HG02870 (cell line): ENCODE results near the gene SQOR.

ENCODE experiments used
- ATAC-seq: cut with Tn5 transposase; IDR thresholded peaks from one replicate; pipeline ENCODE4 v1.9.1; 2021; ENCODE audit warnings: mild to moderate bottlenecking, moderate library complexity; ENCODE audit not compliant: unreplicated experiment

Gene SQOR

DNA sequence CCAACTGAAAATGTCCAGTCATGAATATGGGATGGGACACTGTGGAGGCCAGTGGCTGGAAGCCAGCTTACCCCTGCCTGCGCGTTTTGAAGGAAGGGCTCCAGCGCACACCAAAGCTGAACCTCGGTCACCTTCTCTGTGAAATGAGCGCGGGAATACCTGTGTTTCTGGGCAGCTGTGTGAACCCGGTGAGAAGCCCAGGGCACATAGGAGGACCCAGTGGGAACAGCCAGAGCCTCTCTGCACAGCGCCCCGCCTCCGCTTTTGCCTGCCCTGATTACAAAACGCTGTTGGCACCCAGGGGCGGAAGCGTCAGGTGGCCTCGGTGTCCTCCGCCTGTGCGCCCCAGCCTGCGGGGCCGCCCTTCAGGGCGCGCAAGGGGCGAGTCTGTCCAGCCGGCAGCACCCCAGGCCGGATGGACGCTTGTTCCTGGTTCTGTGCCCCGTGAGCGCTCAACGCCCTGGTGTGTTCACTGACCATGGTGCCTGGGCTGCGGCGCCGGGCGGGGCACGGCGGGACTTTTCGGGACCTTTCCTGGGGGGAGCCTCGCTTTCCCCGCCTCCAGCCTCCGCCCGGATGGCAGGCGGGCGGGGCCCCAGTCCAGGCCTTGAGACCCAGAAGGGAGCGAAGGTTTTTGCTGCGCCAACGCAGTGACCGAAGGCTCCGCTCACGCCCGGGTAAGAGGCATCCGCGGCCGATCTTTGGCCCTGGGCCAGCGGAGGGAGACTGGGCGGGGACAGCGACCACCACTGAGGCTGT is at the start of gene SQOR:
Gene SQOR, plus strand, starts transcription at position 598 of the 759 bp plus-strand sequence. CDS start 23,895 bp downstream, outside the sequence.
- ATAC-seq, result peak; percentile 65

- ATAC-seq, result no peak
Observed at GRCh38 chr15:45585069-45585791, 49.6 kb upstream of the SQOR start.

- ATAC-seq, result no peak
Observed at GRCh38 chr15:45586125-45586524, 48.7 kb upstream of the SQOR start.

- no peak for ATAC-seq
Observed at GRCh38 chr15:45586601-45587094, 48.2 kb upstream of the SQOR start.

DNA sequence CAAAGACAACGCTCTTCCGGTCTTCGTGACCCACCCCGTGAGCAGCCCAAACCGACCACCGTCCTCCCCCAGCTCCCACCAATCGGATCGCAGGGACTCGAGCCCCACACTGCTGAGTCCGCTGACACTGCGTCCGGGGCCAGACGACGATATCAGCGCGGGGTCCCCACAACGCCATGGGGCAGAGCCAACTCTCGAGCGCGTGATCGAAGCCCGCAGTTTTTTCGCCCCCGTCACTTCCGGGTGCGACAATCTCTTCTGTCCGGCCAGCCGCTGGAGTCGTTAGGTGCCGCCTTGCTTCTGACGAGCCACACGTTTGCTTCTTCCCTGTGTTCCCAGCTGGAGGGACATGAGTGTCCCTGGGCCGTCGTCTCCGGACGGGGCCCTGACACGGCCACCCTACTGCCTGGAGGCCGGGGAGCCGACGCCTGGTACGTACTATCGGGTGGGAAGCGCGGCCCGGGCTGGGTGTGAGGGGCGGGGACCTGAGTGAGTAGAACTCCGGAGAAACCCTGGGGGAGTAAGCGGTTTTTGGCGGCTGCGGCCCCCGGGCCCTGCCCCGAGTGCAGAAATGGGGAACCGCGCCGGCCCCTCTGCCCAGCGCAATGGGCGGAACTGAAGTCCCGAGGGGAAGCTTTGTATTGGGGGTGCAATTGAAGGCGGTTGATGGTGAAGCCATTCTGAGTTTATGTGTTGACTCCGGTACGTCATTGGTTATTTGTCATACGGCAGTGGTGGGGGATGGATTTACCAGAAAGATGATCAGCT is 47.5 kb upstream of the SQOR start, which contains the start of gene BLOC1S6:
Gene BLOC1S6, plus strand, starts transcription at position 285 of the 768 bp plus-strand sequence. Its CDS starts 65 bp downstream, at position 350.
- peak; percentile 73 for ATAC-seq

GRCh38 chr15:45587863-45588170 is 47.0 kb upstream of the SQOR start:
- no peak for ATAC-seq

- ATAC-seq, result no peak
Observed at GRCh38 chr15:45588219-45588875, 46.5 kb upstream of the SQOR start.

GRCh38 chr15:45589256-45589655 is 45.6 kb upstream of the SQOR start:
- ATAC-seq, result no peak

GRCh38 chr15:45594319-45594718 is 40.5 kb upstream of the SQOR start:
- ATAC-seq, result no peak

- no peak for ATAC-seq
Observed at GRCh38 chr15:45594835-45595530, 39.8 kb upstream of the SQOR start.

- no peak for ATAC-seq
Observed at GRCh38 chr15:45603881-45604280, 30.9 kb upstream of the SQOR start.

- ATAC-seq, result no peak
Observed at GRCh38 chr15:45604326-45604725, 30.5 kb upstream of the SQOR start.

- ATAC-seq, result no peak
Observed at GRCh38 chr15:45606413-45606812, 28.4 kb upstream of the SQOR start.

- ATAC-seq, result no peak
Observed at GRCh38 chr15:45606841-45607240, 28.0 kb upstream of the SQOR start.

GRCh38 chr15:45611305-45611704 is 23.5 kb upstream of the SQOR start:
- no peak for ATAC-seq

- no peak for ATAC-seq
Observed at GRCh38 chr15:45612790-45613415, 21.9 kb upstream of the SQOR start.

- ATAC-seq, result no peak
Observed at GRCh38 chr15:45616901-45617323, 17.9 kb upstream of the SQOR start.

DNA sequence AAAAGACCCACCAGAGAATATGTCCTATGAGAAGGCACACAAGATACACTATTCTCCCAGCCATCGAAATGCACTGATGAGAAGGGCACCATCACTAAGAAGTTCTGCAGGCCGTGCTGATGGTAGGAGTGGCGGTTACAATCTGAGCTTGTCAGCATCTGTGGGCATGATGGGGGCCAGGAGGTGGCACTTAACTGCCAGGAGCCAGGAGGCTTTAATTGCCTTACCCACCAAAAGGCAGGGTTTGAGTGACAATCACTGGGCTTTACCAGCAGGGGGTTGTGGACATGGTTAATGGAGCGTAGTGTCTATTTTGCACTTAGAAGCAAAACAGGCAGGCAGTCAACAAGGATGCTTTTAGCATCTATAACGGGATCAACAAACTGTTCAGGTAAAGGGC is 16.0 kb upstream of the SQOR start:
- no peak for ATAC-seq

GRCh38 chr15:45628136-45628535 is 6.7 kb upstream of the SQOR start:
- no peak for ATAC-seq
